H9 (cell line): Measurements from ENCODE around the gene CTSE. TPM values are rescaled to one million over a fixed set of nuclear protein-coding genes. Genes with fewer than 3 reads are reported as not detected.

ENCODE experiments used
- DNase-seq: peaks from one replicate; pipeline ENCODE4 v3.0.0-alpha.2; 2017
- H2AFZ ChIP-seq: one replicate; pipeline ENCODE4 v1.6.1; 2013; ENCODE audit warnings: mild to moderate bottlenecking, low read length, control low read depth, moderate library complexity
- H2AK5ac ChIP-seq: 2 replicates; pipeline ENCODE4 v1.6.1; 2013; ENCODE audit warnings: low read length, control low read depth, mixed read lengths; ENCODE audit not compliant: insufficient read length
- H2BK120ac ChIP-seq: one replicate; pipeline ENCODE4 v1.6.1; 2013; ENCODE audit warnings: low read depth, mild to moderate bottlenecking, low read length, control low read depth, inconsistent platforms; ENCODE audit not compliant: poor library complexity, severe bottlenecking
- H2BK12ac ChIP-seq: 2 replicates; pipeline ENCODE4 v1.6.1; 2013; ENCODE audit warnings: low read length, control low read depth, mixed read lengths, low read depth; ENCODE audit not compliant: insufficient read length
- H2BK15ac ChIP-seq: 2 replicates; pipeline ENCODE4 v1.6.1; 2013; ENCODE audit warnings: low read depth, low read length, control low read depth
- H2BK20ac ChIP-seq: one replicate; pipeline ENCODE4 v1.6.1; 2013; ENCODE audit warnings: low read depth, mild to moderate bottlenecking, low read length, control low read depth, inconsistent platforms; ENCODE audit not compliant: poor library complexity, severe bottlenecking
- H2BK5ac ChIP-seq: 2 replicates; pipeline ENCODE4 v1.6.1; 2013; ENCODE audit warnings: low read length, control low read depth, mixed read lengths; ENCODE audit not compliant: insufficient read length
- H3K14ac ChIP-seq: 2 replicates; pipeline ENCODE4 v1.6.1; 2013; ENCODE audit warnings: low read length, control low read depth; ENCODE audit not compliant: insufficient read depth
- H3K18ac ChIP-seq: 2 replicates; pipeline ENCODE4 v1.6.1; 2013; ENCODE audit warnings: low read depth, mild to moderate bottlenecking, mixed read lengths, low read length, control low read depth; ENCODE audit not compliant: insufficient read length
- H3K23ac ChIP-seq: 2 replicates; pipeline ENCODE4 v1.6.1; 2013; ENCODE audit warnings: low read length, control low read depth, mixed read lengths, low read depth; ENCODE audit not compliant: insufficient read length
- H3K23me2 ChIP-seq: 2 replicates; pipeline ENCODE4 v1.6.1; 2013; ENCODE audit warnings: low read depth, mild to moderate bottlenecking, mixed read lengths, low read length, control low read depth; ENCODE audit not compliant: insufficient read length, poor library complexity, severe bottlenecking
- H3K27ac ChIP-seq: 2 replicates; pipeline ENCODE4 v1.5.1; 2013; ENCODE audit warnings: low read length, control low read depth, mixed read lengths, low read depth; ENCODE audit not compliant: insufficient read length
- H3K27me3 ChIP-seq: 2 replicates; pipeline ENCODE4 v1.6.1; 2013; ENCODE audit warnings: low read length, control low read depth, inconsistent platforms; ENCODE audit not compliant: insufficient read depth
- H3K4ac ChIP-seq: 2 replicates; pipeline ENCODE4 v1.6.1; 2013; ENCODE audit warnings: low read depth, mild to moderate bottlenecking, control low read depth, inconsistent platforms, low read length, moderate library complexity
- H3K4me1 ChIP-seq: 2 replicates; pipeline ENCODE4 v1.6.1; 2013; ENCODE audit warnings: low read length, control low read depth, inconsistent platforms; ENCODE audit not compliant: insufficient read depth
- H3K4me2 ChIP-seq: 2 replicates; pipeline ENCODE4 v1.6.1; 2013; ENCODE audit warnings: low read length, control low read depth, mixed read lengths; ENCODE audit not compliant: insufficient read length, insufficient read depth
- H3K56ac ChIP-seq: 2 replicates; pipeline ENCODE4 v1.6.1; 2013; ENCODE audit warnings: low read depth, mild to moderate bottlenecking, mixed read lengths, low read length, control low read depth; ENCODE audit not compliant: insufficient read length
- H3K79me1 ChIP-seq: 2 replicates; pipeline ENCODE4 v1.6.1; 2013; ENCODE audit warnings: low read depth, mild to moderate bottlenecking, moderate library complexity, low read length, control low read depth, inconsistent platforms; ENCODE audit not compliant: insufficient read depth, poor library complexity, severe bottlenecking
- H3K79me2 ChIP-seq: 2 replicates; pipeline ENCODE4 v1.6.1; 2013; ENCODE audit warnings: low read length, control low read depth, inconsistent platforms; ENCODE audit not compliant: insufficient read depth
- H3K9ac ChIP-seq: 2 replicates; pipeline ENCODE4 v1.6.1; 2013; ENCODE audit warnings: low read length, control low read depth, mixed read lengths; ENCODE audit not compliant: insufficient read length; ENCODE audit errors: extremely low read depth
- H3K9me3 ChIP-seq: one replicate; pipeline ENCODE4 v1.6.1; 2013; ENCODE audit warnings: low read depth, low read length, inconsistent platforms; ENCODE audit not compliant: control insufficient read depth
- H3T11ph ChIP-seq: one replicate; pipeline ENCODE4 v1.6.1; 2013; ENCODE audit warnings: mild to moderate bottlenecking, low read length, control low read depth, inconsistent platforms
- H4K20me1 ChIP-seq: one replicate; pipeline ENCODE4 v1.6.1; 2013; ENCODE audit not compliant: control insufficient read depth, insufficient read length, insufficient read depth
- H4K5ac ChIP-seq: 2 replicates; pipeline ENCODE4 v1.6.1; 2013; ENCODE audit warnings: low read depth, mild to moderate bottlenecking, mixed read lengths, low read length, control low read depth; ENCODE audit not compliant: insufficient read length
- H4K8ac ChIP-seq: replicated peaks from 2 replicates; pipeline ENCODE4 v1.6.1; 2013; ENCODE audit warnings: low read length, control low read depth, mixed read lengths, low read depth; ENCODE audit not compliant: insufficient read length
- H4K91ac ChIP-seq: 2 replicates; pipeline ENCODE4 v1.6.1; 2013; ENCODE audit warnings: low read depth, mild to moderate bottlenecking, moderate library complexity, mixed read lengths, low read length, control low read depth; ENCODE audit not compliant: insufficient read length
- H3K27ac Mint-ChIP-seq, 3 experiments: 2 replicates in 2 of 3; 3 replicates in 1 of 3; pipeline ENCODE4 v1.8.0; 2020 to 2021; ENCODE audit warnings: mixed read lengths in 3 of 3, mild to moderate bottlenecking in 1 of 3, moderate library complexity in 1 of 3
- H3K27me3 Mint-ChIP-seq: 2 replicates; pipeline ENCODE4 v1.8.0; 2021; ENCODE audit warnings: low read depth, mild to moderate bottlenecking, moderate library complexity, mixed read lengths
- H3K36me3 Mint-ChIP-seq, 3 experiments: 2 replicates in 2 of 3; 3 replicates in 1 of 3; pipeline ENCODE4 v1.8.0; 2020 to 2021; ENCODE audit warnings: low read depth in 3 of 3, mixed read lengths in 3 of 3; ENCODE audit not compliant: insufficient read depth in 1 of 3
- H3K4me1 Mint-ChIP-seq, 2 experiments: 2 replicates each; pipeline ENCODE4 v1.8.0; 2020; ENCODE audit warnings: mixed read lengths in 2 of 2
- H3K4me3 Mint-ChIP-seq, 2 experiments: 2 replicates in 1 of 2; 3 replicates in 1 of 2; pipeline ENCODE4 v1.8.0; 2020 to 2021; ENCODE audit warnings: mild to moderate bottlenecking in 2 of 2, mixed read lengths in 2 of 2, moderate library complexity in 1 of 2
- H3K9me3 Mint-ChIP-seq, 2 experiments: 2 replicates in 1 of 2; 3 replicates in 1 of 2; pipeline ENCODE4 v1.8.0; 2020; ENCODE audit warnings: mild to moderate bottlenecking in 2 of 2, mixed read lengths in 2 of 2, moderate library complexity in 1 of 2
- CTCF ChIP-seq: fragments of 200-600 bp; sonication (generic); conservative IDR thresholded peaks from 3 replicates; pipeline ENCODE4 v1.8.0; 2021; ENCODE audit warnings: antibody characterized with exemption, mild to moderate bottlenecking
- WGBS: extraction: QIAGEN DNeasy Blood & Tissue Kit; methylation state at CpG from one replicate; pipeline ENCODE4 v1.1.7; 2013; ENCODE audit warnings: missing lambda C conversion rate, low lambda C conversion rate, mixed read lengths; ENCODE audit not compliant: insufficient read length; ENCODE audit errors: extremely low coverage; 5-methylcytosine and 5-hydroxymethylcytosine counted together
- total RNA-seq: library from RNA; stranded (reverse); gene quantifications from 2 replicates; pipeline ENCODE4 v1.2.1, GENCODE V29; 2021

Gene CTSE
- total RNA-seq, 1 experiment from 2014 or later, result not detected

GRCh38 chr1:206015071-206015470 is 8.6 kb downstream of the CTSE start:
- no peak for TF ChIP-seq CTCF
- no peak overlapping the region for H3K4ac ChIP-seq
- no peak overlapping the region for H3K27ac ChIP-seq

More at GRCh38 chr1:206015071-206015470, 8.6 kb downstream of the CTSE start:
- H2BK15ac ChIP-seq, result no peak overlapping the region
- no peak overlapping the region for H3K27ac Mint-ChIP-seq
- no peaks in the 10 kb centered on the region for H3K9me3 ChIP-seq
- no peak overlapping the region for H4K5ac ChIP-seq
- H3K18ac ChIP-seq, result no peak overlapping the region
- no CpG with 5 or more reads among the region's 1 CpG for WGBS
- no peak overlapping the region for H3T11ph ChIP-seq
- no peak overlapping the region for H2AFZ ChIP-seq
- no peak overlapping the region for H4K8ac ChIP-seq
- H3K27me3 ChIP-seq, result no peaks in the 10 kb centered on the region
- H2AK5ac ChIP-seq, result no peak overlapping the region
- no peak overlapping the region for H3K14ac ChIP-seq
- no peak overlapping the region for H3K4me3 Mint-ChIP-seq
- no peaks in the 10 kb centered on the region for H3K79me2 ChIP-seq
- no peak overlapping the region for H3K23ac ChIP-seq
- peaks cover 0 to 3% of the 10 kb centered on the region in 2 experiments; a peak in 1 of 5 replicates for H3K9me3 Mint-ChIP-seq
- H2BK20ac ChIP-seq, result no peak overlapping the region
- no peak overlapping the region for H3K9ac ChIP-seq
- no peak overlapping the region for H3K4me2 ChIP-seq
- no peaks in the 10 kb centered on the region for H3K4me1 ChIP-seq
- no peak overlapping the region for H4K91ac ChIP-seq
- no peaks in the 10 kb centered on the region for H4K20me1 ChIP-seq
- peaks cover 4 to 7% of the 10 kb centered on the region in 2 experiments for H3K4me1 Mint-ChIP-seq
- no peak for DNase-seq
- no peaks in the 10 kb centered on the region for H3K23me2 ChIP-seq
- H3K56ac ChIP-seq, result no peak overlapping the region
- H2BK120ac ChIP-seq, result no peak overlapping the region
- H2BK12ac ChIP-seq, result no peak overlapping the region
- no peaks in the 10 kb centered on the region for H3K79me1 ChIP-seq
- H3K27me3 Mint-ChIP-seq, result no peaks in the 10 kb centered on the region; the same call in 1 of the 2 replicates
- H3K36me3 Mint-ChIP-seq, result 0 out of 7 replicates have a peak, but pooled peaks cover 0 to 4% (median 0%) of the 10 kb centered on the region in 3 experiments
- H2BK5ac ChIP-seq, result no peak overlapping the region
